Measurements from ENCODE around the gene ITPA.

The ITPA gene

GRCh38 chr20:3166338-3166912 is 42.9 kb upstream of the ITPA start:
- Histone ChIP-seq H3K4me1 (ENCODE audit: control insufficient read depth in 1 of 2, insufficient read depth in 2 of 2, low read length in 2 of 2) (peaks cover 27 to 31% of the 10 kb centered on the region in 2 donors), H3K36me3 (ENCODE audit: control insufficient read depth in 1 of 2, insufficient read depth in 2 of 2, low read length in 2 of 2) (no peaks in the 10 kb centered on the region), H3K9me3 (ENCODE audit: control insufficient read depth in 1 of 2, low read length in 2 of 2) (no peaks in the 10 kb centered on the region), H3K4me3 (ENCODE audit: low read depth in 1 of 2, low read length in 2 of 2) (no peak overlapping the region), H3K27me3 (ENCODE audit: control insufficient read depth in 1 of 2, insufficient read depth in 2 of 2, low read length in 2 of 2) (no peaks in the 10 kb centered on the region), H3K27ac (ENCODE audit: low read depth, low read length) (no peak overlapping the region), H3K9ac (ENCODE audit: low read depth in 1 of 2, low read length in 2 of 2) (no peak overlapping the region)

GRCh38 chr20:3166913-3167342 is 42.4 kb upstream of the ITPA start:
- Histone ChIP-seq H3K4me3 (ENCODE audit: low read depth in 1 of 2, low read length in 2 of 2) (no peak overlapping the region), H3K27me3 (ENCODE audit: control insufficient read depth in 1 of 2, insufficient read depth in 2 of 2, low read length in 2 of 2) (no peaks in the 10 kb centered on the region), H3K9ac (ENCODE audit: low read depth in 1 of 2, low read length in 2 of 2) (no peak overlapping the region), H3K36me3 (ENCODE audit: control insufficient read depth in 1 of 2, insufficient read depth in 2 of 2, low read length in 2 of 2) (no peaks in the 10 kb centered on the region), H3K4me1 (ENCODE audit: control insufficient read depth in 1 of 2, insufficient read depth in 2 of 2, low read length in 2 of 2) (peaks cover 27 to 31% of the 10 kb centered on the region in 2 donors), H3K27ac (ENCODE audit: low read depth, low read length) (no peak overlapping the region), H3K9me3 (ENCODE audit: control insufficient read depth in 1 of 2, low read length in 2 of 2) (no peaks in the 10 kb centered on the region)

GRCh38 chr20:3167738-3168078 is 41.6 kb upstream of the ITPA start:
- Histone ChIP-seq H3K9ac (ENCODE audit: low read depth in 1 of 2, low read length in 2 of 2) (peak overlapping the region in 1 of 2 donors; percentile 48), H3K27ac (ENCODE audit: low read depth, low read length) (no peak overlapping the region), H3K4me1 (ENCODE audit: control insufficient read depth in 1 of 2, insufficient read depth in 2 of 2, low read length in 2 of 2) (peaks cover 32 to 34% of the 10 kb centered on the region in 2 donors), H3K36me3 (ENCODE audit: control insufficient read depth in 1 of 2, insufficient read depth in 2 of 2, low read length in 2 of 2) (no peaks in the 10 kb centered on the region), H3K4me3 (ENCODE audit: low read depth in 1 of 2, low read length in 2 of 2) (peak overlapping the region; percentile 43 to 50), H3K27me3 (ENCODE audit: control insufficient read depth in 1 of 2, insufficient read depth in 2 of 2, low read length in 2 of 2) (no peaks in the 10 kb centered on the region), H3K9me3 (ENCODE audit: control insufficient read depth in 1 of 2, low read length in 2 of 2) (no peaks in the 10 kb centered on the region)

- no peaks in the 10 kb centered on the region for H3K36me3 ChIP-seq (ENCODE audit: control insufficient read depth in 1 of 2, insufficient read depth in 2 of 2, low read length in 2 of 2)
- peak overlapping the region; percentile 25 for H3K27ac ChIP-seq (ENCODE audit: low read depth, low read length)
- H3K4me1 ChIP-seq (ENCODE audit: control insufficient read depth in 1 of 2, insufficient read depth in 2 of 2, low read length in 2 of 2) = peaks cover 32 to 39% of the 10 kb centered on the region in 2 donors
- H3K9ac ChIP-seq (ENCODE audit: low read depth in 1 of 2, low read length in 2 of 2) = peak overlapping the region; percentile 48 to 57
- H3K27me3 ChIP-seq (ENCODE audit: control insufficient read depth in 1 of 2, insufficient read depth in 2 of 2, low read length in 2 of 2) = no peaks in the 10 kb centered on the region
- H3K4me3 ChIP-seq (ENCODE audit: low read depth in 1 of 2, low read length in 2 of 2) = peak overlapping the region; percentile 43 to 50
- no peaks in the 10 kb centered on the region for H3K9me3 ChIP-seq (ENCODE audit: control insufficient read depth in 1 of 2, low read length in 2 of 2)
These were observed 41.0 kb upstream of the ITPA start for GRCh38 chr20:3168079-3168828.

- Histone ChIP-seq H3K4me1 (ENCODE audit: control insufficient read depth in 1 of 2, insufficient read depth in 2 of 2, low read length in 2 of 2) (peaks cover 32 to 40% of the 10 kb centered on the region in 2 donors), H3K27ac (ENCODE audit: low read depth, low read length) (peak overlapping the region; percentile 25), H3K9ac (ENCODE audit: low read depth in 1 of 2, low read length in 2 of 2) (peak overlapping the region; percentile 48 to 57), H3K4me3 (ENCODE audit: low read depth in 1 of 2, low read length in 2 of 2) (peak overlapping the region in 1 of 2 donors; percentile 50), H3K9me3 (ENCODE audit: control insufficient read depth in 1 of 2, low read length in 2 of 2) (no peaks in the 10 kb centered on the region), H3K27me3 (ENCODE audit: control insufficient read depth in 1 of 2, insufficient read depth in 2 of 2, low read length in 2 of 2) (peaks cover 0 to 1% of the 10 kb centered on the region in 2 donors), H3K36me3 (ENCODE audit: control insufficient read depth in 1 of 2, insufficient read depth in 2 of 2, low read length in 2 of 2) (no peaks in the 10 kb centered on the region)
These were observed 40.3 kb upstream of the ITPA start for GRCh38 chr20:3168829-3169590.

- Histone ChIP-seq H3K4me1 (ENCODE audit: control insufficient read depth in 1 of 2, insufficient read depth in 2 of 2, low read length in 2 of 2) (peaks cover 30 to 35% of the 10 kb centered on the region in 2 donors), H3K36me3 (ENCODE audit: control insufficient read depth in 1 of 2, insufficient read depth in 2 of 2, low read length in 2 of 2) (no peaks in the 10 kb centered on the region), H3K4me3 (ENCODE audit: low read depth in 1 of 2, low read length in 2 of 2) (no peak overlapping the region), H3K27ac (ENCODE audit: low read depth, low read length) (no peak overlapping the region), H3K9ac (ENCODE audit: low read depth in 1 of 2, low read length in 2 of 2) (no peak overlapping the region), H3K27me3 (ENCODE audit: control insufficient read depth in 1 of 2, insufficient read depth in 2 of 2, low read length in 2 of 2) (peaks cover 0 to 14% of the 10 kb centered on the region in 2 donors), H3K9me3 (ENCODE audit: control insufficient read depth in 1 of 2, low read length in 2 of 2) (no peaks in the 10 kb centered on the region)
These were observed 37.7 kb upstream of the ITPA start for GRCh38 chr20:3171391-3172125.

- Histone ChIP-seq H3K27me3 (ENCODE audit: control insufficient read depth in 1 of 2, insufficient read depth in 2 of 2, low read length in 2 of 2) (peaks cover 0 to 14% of the 10 kb centered on the region in 2 donors), H3K36me3 (ENCODE audit: control insufficient read depth in 1 of 2, insufficient read depth in 2 of 2, low read length in 2 of 2) (no peaks in the 10 kb centered on the region), H3K27ac (ENCODE audit: low read depth, low read length) (no peak overlapping the region), H3K4me1 (ENCODE audit: control insufficient read depth in 1 of 2, insufficient read depth in 2 of 2, low read length in 2 of 2) (peaks cover 30 to 31% of the 10 kb centered on the region in 2 donors), H3K4me3 (ENCODE audit: low read depth in 1 of 2, low read length in 2 of 2) (peak overlapping the region; percentile 87 to 94), H3K9ac (ENCODE audit: low read depth in 1 of 2, low read length in 2 of 2) (no peak overlapping the region), H3K9me3 (ENCODE audit: control insufficient read depth in 1 of 2, low read length in 2 of 2) (no peaks in the 10 kb centered on the region)
These were observed 37.0 kb upstream of the ITPA start for GRCh38 chr20:3172126-3172932.

- peak within 1 kb of the TSS; percentile 87 to 94 for H3K4me3 ChIP-seq (ENCODE audit: low read depth in 1 of 2, low read length in 2 of 2)
- H3K9ac ChIP-seq (ENCODE audit: low read depth in 1 of 2, low read length in 2 of 2) = peak within 1 kb of the TSS; percentile 64 to 80
- H3K36me3 ChIP-seq (ENCODE audit: control insufficient read depth in 1 of 2, insufficient read depth in 2 of 2, low read length in 2 of 2) = no peaks in the 10 kb centered on the region
- H3K27ac ChIP-seq (ENCODE audit: low read depth, low read length) = peak within 1 kb of the TSS; percentile 50
- H3K27me3 ChIP-seq (ENCODE audit: control insufficient read depth in 1 of 2, insufficient read depth in 2 of 2, low read length in 2 of 2) = peaks cover 0 to 14% of the 10 kb centered on the region in 2 donors
- H3K9me3 ChIP-seq (ENCODE audit: control insufficient read depth in 1 of 2, low read length in 2 of 2) = no peaks in the 10 kb centered on the region
- H3K4me1 ChIP-seq (ENCODE audit: control insufficient read depth in 1 of 2, insufficient read depth in 2 of 2, low read length in 2 of 2) = peaks cover 23 to 30% of the 10 kb centered on the region in 2 donors
These were observed 36.2 kb upstream of the ITPA start, which contains the start of gene LZTS3 for GRCh38 chr20:3172933-3173609. Gene LZTS3, minus strand, starts transcription at chr20:3173549. Its CDS starts 6,386 bp downstream, at chr20:3167163.
